Esophagus squamous epithelium (tissue), 4 donors: ENCODE results near the gene WNK1.

Source experiments
- POLR2A ChIP-seq, 4 donors: fragments of 450-650 bp; IDR thresholded peaks; one replicate each; pipeline ENCODE4 v1.6.1; 2017; ENCODE audit warnings: antibody characterized with exemption in 4 of 4, mild to moderate bottlenecking in 4 of 4, moderate library complexity in 3 of 4
- TF ChIP-seq, protein P1 (sequence below), 6 experiments: fragments of 450-650 bp in 4 of 6; fragments of 200-600 bp in 2 of 6; sonication (generic) in 2 of 6; IDR thresholded peaks; one replicate each; pipeline ENCODE4 v1.5.1; 2016 to 2019; ENCODE audit warnings: antibody characterized with exemption in 6 of 6, mild to moderate bottlenecking in 4 of 6, moderate library complexity in 4 of 6

DNA sequence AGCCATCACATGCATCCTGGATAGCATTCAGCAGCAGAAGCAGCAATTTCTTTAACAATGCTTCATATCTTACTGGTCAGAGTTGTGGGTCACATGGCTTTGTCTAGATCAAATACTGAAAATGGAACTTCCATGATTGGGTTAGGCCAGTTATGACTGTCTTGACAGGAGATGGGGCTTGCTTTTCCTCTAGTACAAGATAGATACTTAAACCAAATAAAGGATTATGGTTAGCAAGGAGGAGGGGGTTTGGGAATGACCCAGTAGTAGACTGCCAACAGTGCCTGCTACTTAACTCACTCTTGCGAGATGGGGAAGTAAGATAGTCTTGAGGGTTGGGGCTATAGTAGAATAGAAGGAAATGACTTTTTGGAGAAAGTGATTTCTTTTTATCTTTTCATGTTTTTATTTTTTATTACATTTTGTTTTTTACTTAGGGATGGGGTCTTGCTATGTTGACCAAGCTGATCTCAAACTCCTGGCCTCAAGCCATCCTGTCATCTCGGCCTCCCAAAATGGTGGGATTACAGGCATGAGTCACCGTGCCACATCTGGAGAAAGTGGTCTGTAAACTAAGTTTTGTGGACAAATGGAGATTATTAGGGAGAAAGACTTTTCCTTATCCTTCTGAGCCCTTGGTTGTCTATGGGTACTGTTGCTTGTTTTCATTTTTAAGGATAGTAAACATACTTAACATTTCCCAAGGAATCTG is 37.6 kb downstream of the WNK1 start:
- TF ChIP-seq, protein P1, sequence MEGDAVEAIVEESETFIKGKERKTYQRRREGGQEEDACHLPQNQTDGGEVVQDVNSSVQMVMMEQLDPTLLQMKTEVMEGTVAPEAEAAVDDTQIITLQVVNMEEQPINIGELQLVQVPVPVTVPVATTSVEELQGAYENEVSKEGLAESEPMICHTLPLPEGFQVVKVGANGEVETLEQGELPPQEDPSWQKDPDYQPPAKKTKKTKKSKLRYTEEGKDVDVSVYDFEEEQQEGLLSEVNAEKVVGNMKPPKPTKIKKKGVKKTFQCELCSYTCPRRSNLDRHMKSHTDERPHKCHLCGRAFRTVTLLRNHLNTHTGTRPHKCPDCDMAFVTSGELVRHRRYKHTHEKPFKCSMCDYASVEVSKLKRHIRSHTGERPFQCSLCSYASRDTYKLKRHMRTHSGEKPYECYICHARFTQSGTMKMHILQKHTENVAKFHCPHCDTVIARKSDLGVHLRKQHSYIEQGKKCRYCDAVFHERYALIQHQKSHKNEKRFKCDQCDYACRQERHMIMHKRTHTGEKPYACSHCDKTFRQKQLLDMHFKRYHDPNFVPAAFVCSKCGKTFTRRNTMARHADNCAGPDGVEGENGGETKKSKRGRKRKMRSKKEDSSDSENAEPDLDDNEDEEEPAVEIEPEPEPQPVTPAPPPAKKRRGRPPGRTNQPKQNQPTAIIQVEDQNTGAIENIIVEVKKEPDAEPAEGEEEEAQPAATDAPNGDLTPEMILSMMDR (IDR thresholded peaks at IDR 0.05) = no peak
- no peak for TF ChIP-seq POLR2A (IDR thresholded peaks at IDR 0.05)
